ENCODE results near the gene OR52N1.

OR52N1 gene

DNA sequence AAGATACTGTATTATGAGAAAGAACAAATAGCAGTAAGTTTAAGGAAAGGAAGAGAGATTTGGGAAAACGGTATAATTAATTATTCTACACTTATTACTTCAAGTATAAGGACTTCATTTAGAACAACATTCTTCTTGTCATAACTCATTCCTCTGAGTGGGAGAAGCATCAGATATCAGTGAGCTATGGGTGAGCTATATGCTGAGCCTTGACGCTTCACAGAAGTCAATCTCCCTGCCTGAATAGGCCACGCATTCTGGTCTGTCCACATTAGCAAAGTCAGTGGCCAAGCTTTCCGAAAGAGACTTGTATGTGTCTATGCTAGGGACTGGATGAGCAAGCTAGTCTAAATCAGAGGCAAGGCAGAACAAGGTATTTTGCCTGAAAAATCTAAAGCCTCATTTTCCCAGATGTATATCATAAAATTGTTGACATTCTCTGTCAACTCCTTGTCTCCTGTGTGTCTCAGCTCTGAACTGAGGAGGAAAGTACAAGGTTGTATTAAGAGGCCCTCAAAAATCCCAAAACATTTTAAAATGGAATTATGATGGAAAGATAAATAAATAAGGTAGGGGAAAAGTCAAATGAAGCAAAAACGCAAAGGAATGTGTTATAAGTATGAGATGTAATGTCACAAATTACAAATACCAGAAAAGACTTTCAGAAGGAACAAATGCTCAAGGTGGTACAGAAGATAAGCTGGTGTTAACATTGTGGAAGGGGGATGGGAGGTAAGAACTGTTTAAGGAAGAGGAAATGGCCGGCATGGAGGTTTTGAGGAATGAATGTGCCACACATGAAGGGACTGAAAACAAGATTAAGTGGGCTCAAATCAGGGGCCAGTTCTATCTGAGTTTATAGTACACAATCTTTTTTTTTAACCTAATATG lies 19.1 kb upstream of the OR52N1 start:
- no peak overlapping the region for H3K27ac ChIP-seq
- no peak for DNase-seq (ENCODE audit: low spot score)
- TF ChIP-seq, protein P1, sequence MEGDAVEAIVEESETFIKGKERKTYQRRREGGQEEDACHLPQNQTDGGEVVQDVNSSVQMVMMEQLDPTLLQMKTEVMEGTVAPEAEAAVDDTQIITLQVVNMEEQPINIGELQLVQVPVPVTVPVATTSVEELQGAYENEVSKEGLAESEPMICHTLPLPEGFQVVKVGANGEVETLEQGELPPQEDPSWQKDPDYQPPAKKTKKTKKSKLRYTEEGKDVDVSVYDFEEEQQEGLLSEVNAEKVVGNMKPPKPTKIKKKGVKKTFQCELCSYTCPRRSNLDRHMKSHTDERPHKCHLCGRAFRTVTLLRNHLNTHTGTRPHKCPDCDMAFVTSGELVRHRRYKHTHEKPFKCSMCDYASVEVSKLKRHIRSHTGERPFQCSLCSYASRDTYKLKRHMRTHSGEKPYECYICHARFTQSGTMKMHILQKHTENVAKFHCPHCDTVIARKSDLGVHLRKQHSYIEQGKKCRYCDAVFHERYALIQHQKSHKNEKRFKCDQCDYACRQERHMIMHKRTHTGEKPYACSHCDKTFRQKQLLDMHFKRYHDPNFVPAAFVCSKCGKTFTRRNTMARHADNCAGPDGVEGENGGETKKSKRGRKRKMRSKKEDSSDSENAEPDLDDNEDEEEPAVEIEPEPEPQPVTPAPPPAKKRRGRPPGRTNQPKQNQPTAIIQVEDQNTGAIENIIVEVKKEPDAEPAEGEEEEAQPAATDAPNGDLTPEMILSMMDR (IDR thresholded peaks at IDR 0.05): no peak
- H3K4me3 ChIP-seq: no peak overlapping the region

DNA sequence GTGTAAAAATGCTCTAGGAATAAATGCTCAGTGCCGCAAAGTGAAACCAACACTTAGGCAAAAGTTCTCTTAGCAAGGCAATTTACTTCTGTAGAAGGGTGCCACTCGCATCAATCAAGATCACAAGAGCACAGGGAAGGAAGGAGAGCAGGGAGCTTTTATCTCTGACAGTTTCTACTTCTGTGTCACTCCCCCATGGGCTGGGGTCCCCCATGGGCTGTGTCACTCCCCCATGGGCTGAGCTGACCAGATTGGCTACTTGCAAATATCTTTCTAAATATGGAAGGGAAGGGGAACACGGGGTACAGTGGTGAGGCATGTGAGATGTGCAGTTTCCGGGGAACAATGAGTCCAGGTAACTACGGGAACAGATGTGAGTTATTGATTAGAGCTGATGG lies 18.1 kb upstream of the OR52N1 start:
- no peak for DNase-seq (ENCODE audit: low spot score)
- no peak overlapping the region for H3K27ac ChIP-seq
- TF ChIP-seq, protein P1 (IDR thresholded peaks at IDR 0.05): no peak
- H3K4me3 ChIP-seq: peak overlapping the region; percentile 71

- TF ChIP-seq, protein P1 (IDR thresholded peaks at IDR 0.05): peak; percentile 72
- peak within 1 kb of the TSS; percentile 71 for H3K4me3 ChIP-seq
- no peak for DNase-seq (ENCODE audit: low spot score)
- no peak within 1 kb of the TSS for H3K27ac ChIP-seq
Observed at GRCh38 chr11:5808500-5809121, 17.5 kb upstream of the OR52N1 start, which contains the start of gene OR52N2. OR52N2 (plus strand) TSS chr11:5808924; CDS start chr11:5820336, 11,412 bp downstream.

DNA sequence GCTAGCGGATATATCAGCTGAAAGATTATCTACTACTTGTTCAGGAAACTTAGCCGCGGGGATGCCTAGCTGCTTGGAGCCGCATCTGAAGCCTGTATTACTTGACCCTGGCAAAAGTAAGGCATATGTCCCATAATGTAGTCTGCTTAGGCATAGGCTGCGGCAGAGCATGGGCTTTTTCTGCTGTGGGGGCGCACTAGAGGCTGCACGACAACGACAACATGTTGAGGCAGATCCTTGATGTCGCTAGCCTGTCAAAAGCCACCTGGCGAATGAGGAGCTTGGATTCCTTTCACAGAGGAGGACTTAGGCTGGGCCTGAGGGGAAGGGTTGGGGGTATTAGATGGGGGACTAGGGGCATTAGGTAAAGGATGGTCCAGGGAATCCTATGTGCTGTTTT lies 16.5 kb upstream of the OR52N1 start:
- TF ChIP-seq, protein P1 (IDR thresholded peaks at IDR 0.05): no peak
- no peak overlapping the region for H3K4me3 ChIP-seq
- DNase-seq (ENCODE audit: low spot score): no peak
- no peak overlapping the region for H3K27ac ChIP-seq

DNA sequence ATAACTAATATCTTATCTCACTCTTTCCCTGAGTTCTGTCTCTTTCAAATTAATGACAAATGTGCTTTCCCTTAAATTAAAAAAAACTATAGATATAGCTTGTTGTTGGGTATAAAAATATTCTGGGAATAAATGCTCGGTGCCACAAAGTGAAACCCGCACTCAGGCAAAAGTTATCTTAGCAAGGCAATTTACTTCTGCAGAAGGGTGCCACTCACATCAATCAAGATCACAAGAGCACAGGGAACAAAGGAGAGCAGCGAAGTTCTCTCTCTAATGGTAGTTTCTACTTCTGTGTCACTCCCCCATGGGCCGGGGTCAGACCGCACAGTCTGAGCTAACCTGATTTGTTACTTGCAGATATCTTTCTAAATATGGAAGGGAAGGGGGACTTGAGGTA lies 12.9 kb upstream of the OR52N1 start:
- DNase-seq (ENCODE audit: low spot score): no peak
- Histone ChIP-seq H3K4me3 (no peak overlapping the region), H3K27ac (no peak overlapping the region)
- TF ChIP-seq, protein P1 (IDR thresholded peaks at IDR 0.05): no peak

DNA sequence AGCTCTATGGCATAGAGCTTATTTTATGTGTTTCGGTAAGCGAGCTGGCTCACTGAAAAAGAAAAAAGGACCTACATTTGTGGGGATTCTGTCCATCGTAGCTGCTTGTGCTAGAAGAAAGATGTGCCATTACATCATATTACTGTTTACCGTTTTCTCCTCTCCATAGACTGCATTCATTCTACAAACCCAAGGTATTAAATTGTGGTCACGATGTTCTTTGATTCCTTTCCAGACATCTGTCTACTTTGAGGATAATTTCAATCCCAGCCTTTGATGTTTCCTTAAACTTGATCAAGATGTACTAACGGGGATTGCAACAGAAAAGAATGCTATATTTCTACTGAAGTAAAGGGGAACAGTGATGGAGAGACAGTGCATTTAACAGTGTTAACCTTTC lies 5.5 kb upstream of the OR52N1 start:
- TF ChIP-seq, protein P1 (IDR thresholded peaks at IDR 0.05): no peak
- Histone ChIP-seq H3K4me3 (no peak overlapping the region), H3K27ac (no peak overlapping the region)
- no peak for DNase-seq (ENCODE audit: low spot score)

Data from coronary artery (tissue), 2 donors.